DND-41 (cell line): Measurements from ENCODE around the gene TEDC1.

Experiments
- ATAC-seq: fragments of 200-7000 bp; cut with Tn5 transposase; 3 replicates; pipeline ENCODE4 v1.9.1; 2021; ENCODE audit warnings: low read depth; ENCODE audit not compliant: insufficient read depth
- DNase-seq: peaks from one replicate; pipeline ENCODE4 v3.0.0-alpha.2; 2020
- H2AFZ ChIP-seq: 2 replicates; pipeline ENCODE4 v1.6.0; 2012; ENCODE audit warnings: low read depth, low read length
- H3K27ac ChIP-seq: 2 replicates; pipeline ENCODE4 v1.5.1; 2012; ENCODE audit warnings: low read length, inconsistent platforms
- H3K27me3 ChIP-seq: fragments of 200-600 bp; sonication (generic); 2 replicates; pipeline ENCODE4 v1.6.0; 2012; ENCODE audit warnings: low read length, mild to moderate bottlenecking, inconsistent platforms; ENCODE audit not compliant: insufficient read depth, poor library complexity
- H3K36me3 ChIP-seq: 2 replicates; pipeline ENCODE4 v1.5.1; 2012; ENCODE audit warnings: low read length, inconsistent platforms; ENCODE audit not compliant: insufficient read depth
- H3K4me1 ChIP-seq: 2 replicates; pipeline ENCODE4 v1.5.1; 2012; ENCODE audit warnings: mild to moderate bottlenecking, low read length; ENCODE audit not compliant: insufficient read depth
- H3K4me2 ChIP-seq: 2 replicates; pipeline ENCODE4 v1.6.0; 2012; ENCODE audit warnings: mild to moderate bottlenecking, moderate library complexity, low read length, inconsistent platforms; ENCODE audit not compliant: insufficient read depth
- H3K4me3 ChIP-seq, 2 experiments: fragments of 200-600 bp in 1 of 2; shearing (Covaris generic) in 1 of 2; 2 replicates each; pipeline ENCODE4 v1.5.1; 2012 to 2016; ENCODE audit warnings: inconsistent platforms in 2 of 2, low read length in 2 of 2, mild to moderate bottlenecking in 2 of 2, low read depth in 1 of 2, moderate library complexity in 1 of 2
- H3K79me2 ChIP-seq: 2 replicates; pipeline ENCODE4 v1.6.0; 2012; ENCODE audit warnings: low read length, inconsistent platforms; ENCODE audit not compliant: insufficient read depth
- H3K9ac ChIP-seq: 2 replicates; pipeline ENCODE4 v1.6.0; 2012; ENCODE audit warnings: low read depth, mild to moderate bottlenecking, inconsistent platforms, low read length, moderate library complexity
- H3K9me3 ChIP-seq: 2 replicates; pipeline ENCODE4 v1.5.1; 2012; ENCODE audit warnings: low read length, moderate library complexity, mild to moderate bottlenecking, inconsistent platforms; ENCODE audit not compliant: insufficient read depth, severe bottlenecking
- H4K20me1 ChIP-seq: 2 replicates; pipeline ENCODE4 v1.6.0; 2012; ENCODE audit warnings: low read length; ENCODE audit not compliant: insufficient read depth
- CTCF ChIP-seq: IDR thresholded peaks from 2 replicates; pipeline ENCODE4 v1.5.1; 2012; ENCODE audit warnings: borderline replicate concordance, low read length, moderate library complexity, mild to moderate bottlenecking; ENCODE audit not compliant: poor library complexity, severe bottlenecking; ENCODE audit errors: extremely low read depth
- EZH2 ChIP-seq: IDR thresholded peaks from 3 replicates; pipeline ENCODE4 v1.6.1; 2012; ENCODE audit warnings: borderline replicate concordance, low read depth, mild to moderate bottlenecking, moderate library complexity, low read length, inconsistent platforms; ENCODE audit not compliant: severe bottlenecking

The TEDC1 gene

GRCh38 chr14:105533391-105533790 lies 42.3 kb downstream of the TEDC1 start:
- DNase-seq (no peak), ATAC-seq (no peak)
- no peaks in the 10 kb centered on the region for H3K9me3 ChIP-seq
- no peaks in the 10 kb centered on the region for H3K79me2 ChIP-seq
- H3K4me2 ChIP-seq: no peak overlapping the region
- no peaks in the 10 kb centered on the region for H3K36me3 ChIP-seq
- no peak overlapping the region for H3K27ac ChIP-seq
- peaks cover 3% of the 10 kb centered on the region; the same call in 1 of the 2 replicates for H4K20me1 ChIP-seq
- TF ChIP-seq EZH2: no peak
- TF ChIP-seq CTCF: no peak
- H3K4me1 ChIP-seq: peaks cover 10% of the 10 kb centered on the region
- no peak overlapping the region for H3K9ac ChIP-seq
- no peak overlapping the region for H3K4me3 ChIP-seq
- no peak overlapping the region for H2AFZ ChIP-seq
- no peaks in the 10 kb centered on the region for H3K27me3 ChIP-seq

- DNase-seq: no peak
- H3K27me3 ChIP-seq: no peaks in the 10 kb centered on the region
- H3K36me3 ChIP-seq: no peaks in the 10 kb centered on the region
- no peak overlapping the region for H3K27ac ChIP-seq
- no peak overlapping the region for H2AFZ ChIP-seq
- H3K4me3 ChIP-seq: no peak overlapping the region
- ATAC-seq: no peak
- no peak overlapping the region for H3K4me2 ChIP-seq
- TF ChIP-seq EZH2 (no peak), CTCF (no peak)
- H4K20me1 ChIP-seq: peaks cover 3% of the 10 kb centered on the region; the same call in 1 of the 2 replicates
- no peaks in the 10 kb centered on the region for H3K9me3 ChIP-seq
- peaks cover 7% of the 10 kb centered on the region for H3K4me1 ChIP-seq
- no peaks in the 10 kb centered on the region for H3K79me2 ChIP-seq
- H3K9ac ChIP-seq: no peak overlapping the region
Observed at GRCh38 chr14:105533811-105534498, 42.9 kb downstream of the TEDC1 start.

GRCh38 chr14:105534586-105534985 lies 43.5 kb downstream of the TEDC1 start:
- H3K79me2 ChIP-seq: no peaks in the 10 kb centered on the region
- no peaks in the 10 kb centered on the region for H3K27me3 ChIP-seq
- no peak overlapping the region for H3K27ac ChIP-seq
- H3K4me1 ChIP-seq: peaks cover 7% of the 10 kb centered on the region
- TF ChIP-seq EZH2: no peak
- H3K9me3 ChIP-seq: no peaks in the 10 kb centered on the region
- no peak overlapping the region for H2AFZ ChIP-seq
- DNase-seq: no peak
- H4K20me1 ChIP-seq: peaks cover 3% of the 10 kb centered on the region; the same call in 1 of the 2 replicates
- H3K36me3 ChIP-seq: no peaks in the 10 kb centered on the region
- no peak overlapping the region for H3K4me2 ChIP-seq
- ATAC-seq: no peak
- H3K4me3 ChIP-seq: no peak overlapping the region
- no peak overlapping the region for H3K9ac ChIP-seq

- Histone ChIP-seq H4K20me1 (peaks cover 3% of the 10 kb centered on the region; the same call in 1 of the 2 replicates), H3K9ac (no peak overlapping the region), H3K79me2 (no peaks in the 10 kb centered on the region), H2AFZ (no peak overlapping the region), H3K27me3 (no peaks in the 10 kb centered on the region), H3K4me3 (no peak overlapping the region), H3K4me2 (no peak overlapping the region), H3K36me3 (no peaks in the 10 kb centered on the region), H3K9me3 (no peaks in the 10 kb centered on the region), H3K27ac (no peak overlapping the region), H3K4me1 (peaks cover 7% of the 10 kb centered on the region)
- TF ChIP-seq CTCF: no peak
- no peak for TF ChIP-seq EZH2
- no peak for DNase-seq
- ATAC-seq: no peak
Observed at GRCh38 chr14:105536051-105536450, 45.0 kb downstream of the TEDC1 start.
